K562 (cell line): Measurements from ENCODE around the gene CDYL. TPM values are rescaled to one million over a fixed set of nuclear protein-coding genes. Genes with fewer than 3 reads are reported as not detected.

Source experiments
- ATAC-seq: fragments of 200-7000 bp; cut with Tn5 transposase; 3 replicates; pipeline ENCODE4 v1.9.1; 2020; ENCODE audit warnings: moderate library complexity
- BruUV-seq: library from RNA; stranded (reverse); fragments of 400-500 nt; replicated peaks from 2 replicates; lab custom pipeline; 2021; lab: Mats Ljungman, UMichigan
- CTCF ChIA-PET: fragments of 300-600 bp; formaldehyde crosslinking; extraction: SDS; loops from one replicate; lab custom pipeline; 2021; ENCODE audit warnings: low intra/inter-chr PET ratio; lab: Yijun Ruan, JAX
- POLR2A ChIA-PET: fragments of 300-600, 350-650 bp; sonication (Branson Sonifier 250); formaldehyde crosslinking; extraction: SDS; loops from one replicate; lab custom pipeline; 2021; ENCODE audit warnings: antibody characterized with exemption, inconsistent platforms; lab: Yijun Ruan, JAX
- DNase-seq, 4 experiments: peaks; one replicate each; pipeline versions ENCODE4 v3.0.0 to v3.0.0-alpha.2; 2011 to 2018; ENCODE audit warnings: low spot score in 3 of 4, mixed read lengths in 3 of 4; ENCODE audit errors: extremely low read depth in 1 of 4
- FAIRE-seq: peaks from 2 replicates; lab custom pipeline; 2011; peaks lifted over from hg19 to GRCh38; lab: Jason Lieb, UNC
- H2AFZ ChIP-seq: 2 replicates; pipeline ENCODE4 v1.6.0; 2011; ENCODE audit warnings: low read depth, low read length, control low read depth, inconsistent platforms
- H3K27ac ChIP-seq: fragments of 200-600 bp; 3 replicates; pipeline ENCODE4 v1.8.0; 2011; ENCODE audit warnings: low read depth, mild to moderate bottlenecking, control low read depth, inconsistent platforms, low read length, moderate library complexity, mixed read lengths; ENCODE audit errors: extremely low read depth
- H3K27me3 ChIP-seq, 2 experiments: fragments of 300-600 bp in 1 of 2; 2 replicates in 1 of 2; 3 replicates in 1 of 2; pipeline versions ENCODE4 v1.6.0 to v1.8.0; 2011; ENCODE audit warnings: inconsistent platforms in 2 of 2, low read length in 2 of 2, mild to moderate bottlenecking in 1 of 2, mixed read lengths in 1 of 2, moderate library complexity in 1 of 2; ENCODE audit not compliant: control insufficient read depth in 2 of 2, insufficient read depth in 2 of 2
- H3K36me3 ChIP-seq: fragments of 300-600 bp; 3 replicates; pipeline ENCODE4 v1.8.0; 2011; ENCODE audit warnings: mild to moderate bottlenecking, low read length, inconsistent platforms; ENCODE audit not compliant: control insufficient read depth, insufficient read depth
- H3K4me1 ChIP-seq, 2 experiments: fragments of 200-600 bp in 1 of 2; replicated peaks in 1 of 2; 2 replicates in 1 of 2; 3 replicates in 1 of 2; pipeline versions ENCODE4 v1.5.1 to v1.8.0; 2011; ENCODE audit warnings: inconsistent platforms in 2 of 2, low read length in 2 of 2, mild to moderate bottlenecking in 1 of 2, mixed read lengths in 1 of 2, moderate library complexity in 1 of 2; ENCODE audit not compliant: control insufficient read depth in 2 of 2, insufficient read depth in 2 of 2
- H3K4me2 ChIP-seq: 2 replicates; pipeline ENCODE4 v1.6.1; 2011; ENCODE audit warnings: low read length, control low read depth, inconsistent platforms, mixed read lengths; ENCODE audit not compliant: insufficient read depth
- H3K4me3 ChIP-seq: fragments of 200-600 bp; sonication (generic), shearing (Covaris generic); 2 replicates; pipeline ENCODE4 v1.5.1; 2016; ENCODE audit warnings: control low read depth, inconsistent platforms
- H3K79me2 ChIP-seq: fragments of 200-600 bp; 3 replicates; pipeline ENCODE4 v1.8.0; 2011; ENCODE audit warnings: low read length, inconsistent platforms; ENCODE audit not compliant: control insufficient read depth, insufficient read depth
- H3K9ac ChIP-seq, 2 experiments: 2 replicates each; pipeline versions ENCODE4 v1.6.0 to v1.6.1; 2011; ENCODE audit warnings: low read depth in 2 of 2, low read length in 2 of 2, control low read depth in 1 of 2, inconsistent platforms in 1 of 2, mild to moderate bottlenecking in 1 of 2, mixed read lengths in 1 of 2; ENCODE audit not compliant: insufficient read depth in 1 of 2
- H3K9me1 ChIP-seq: one replicate; pipeline ENCODE4 v1.6.0; 2011; ENCODE audit warnings: inconsistent platforms, mild to moderate bottlenecking, low read length, moderate library complexity; ENCODE audit not compliant: control insufficient read depth, insufficient read depth
- H3K9me3 ChIP-seq: replicated peaks from 2 replicates; pipeline ENCODE4 v1.5.1; 2011; ENCODE audit warnings: low read depth, low read length, inconsistent platforms; ENCODE audit not compliant: control insufficient read depth, insufficient read depth
- H4K20me1 ChIP-seq: replicated peaks from 2 replicates; pipeline ENCODE4 v1.6.1; 2011; ENCODE audit warnings: low read length, inconsistent platforms, mixed read lengths; ENCODE audit not compliant: control insufficient read depth, insufficient read depth
- FOSL1 ChIP-seq: fragments of 200-800 bp; sonication (Bioruptor generic); conservative IDR thresholded peaks from 2 replicates; pipeline ENCODE4 v1.6.1; 2016; ENCODE audit warnings: missing genetic modification characterization, missing compliant biosample characterization
- GTF2F1 ChIP-seq: IDR thresholded peaks from 2 replicates; pipeline ENCODE4 v1.6.1; 2011; ENCODE audit warnings: low read depth, low read length, improper control_type of control experiment
- HMG20B ChIP-seq: fragments of 250-450 bp; sonication (Bioruptor Pico); IDR thresholded peaks from 2 replicates; pipeline ENCODE4 v1.5.0; 2021; ENCODE audit warnings: mild to moderate bottlenecking
- MEF2D ChIP-seq: conservative IDR thresholded peaks from 2 replicates; pipeline ENCODE4 v1.6.1; 2016; ENCODE audit warnings: low read depth, missing genetic modification characterization, missing compliant biosample characterization
- MTF1 ChIP-seq: fragments of 250-450 bp; sonication (Bioruptor Pico); IDR thresholded peaks from 2 replicates; pipeline ENCODE4 v1.9.0; 2021; ENCODE audit warnings: moderate library complexity, mild to moderate bottlenecking, inconsistent platforms, borderline replicate concordance
- PATZ1 ChIP-seq: fragments of 250-450 bp; sonication (Bioruptor Pico); IDR thresholded peaks from 2 replicates; pipeline ENCODE4 v1.5.0; 2020; ENCODE audit warnings: mild to moderate bottlenecking, borderline replicate concordance
- SAFB ChIP-seq: fragments of 200-400 bp; formaldehyde crosslinking; IDR thresholded peaks from 2 replicates; pipeline ENCODE4 v1.6.1; 2017; ENCODE audit warnings: low read depth, low read length, borderline replicate concordance
- SPI1 ChIP-seq: IDR thresholded peaks from 2 replicates; pipeline ENCODE4 v1.6.1; 2011; ENCODE audit warnings: low read depth, low read length, control low read depth, borderline replicate concordance
- ZFP91 ChIP-seq: sonication (generic); formaldehyde crosslinking; IDR thresholded peaks from 2 replicates; pipeline ENCODE4 v1.8.0; 2022; ENCODE audit warnings: mild to moderate bottlenecking, missing genetic modification reagents
- ZNF146 ChIP-seq: IDR thresholded peaks from one replicate; pipeline ENCODE4 v1.6.1; 2018; ENCODE audit warnings: missing compliant biosample characterization; ENCODE audit not compliant: unreplicated experiment
- ZNF444 ChIP-seq: fragments of 250-450 bp; sonication (Bioruptor Pico); IDR thresholded peaks from 2 replicates; pipeline ENCODE4 v1.4.0; 2020; ENCODE audit warnings: mild to moderate bottlenecking, moderate library complexity
- WGBS: fragments of 100-300 bp; shearing (Covaris generic); methylation state at CpG from one replicate; pipeline ENCODE4 v1.1.6; 2016; ENCODE audit warnings: low coverage, mixed read lengths; ENCODE audit not compliant: insufficient coverage; ENCODE audit errors: missing lambda C conversion rate; 5-methylcytosine and 5-hydroxymethylcytosine counted together
- in situ Hi-C: fragments of 300-500 bp; cut with MboI; formaldehyde crosslinking; loops from 4 replicates; pipeline ENCODE4 v1.15.0; 2018; ENCODE audit warnings: inconsistent platforms, mixed read lengths
- intact Hi-C: fragments of 100-400 bp; cut with micrococcal nuclease; formaldehyde crosslinking; loops from 2 replicates; pipeline ENCODE4 v1.14.2; 2022
- polyA plus RNA-seq, 8 experiments: library from polyadenylated mRNA; depleted of rRNA in 4 of 8; stranded (reverse) in 5 of 8; unstranded in 3 of 8; fragments of >200 nt; fragmentation: Nextera tagmentation in 2 of 8; fragmentation: Illumina TruSeq in 1 of 8; extraction: Ambion mirVana in 2 of 8; extraction: Trizol in 1 of 8; gene quantifications; 2 replicates each; pipeline versions ENCODE4 v1.2.1 to v1.2.3, GENCODE V29; 2011 to 2014; ENCODE audit warnings: inconsistent platforms in 1 of 8, missing spikeins in 1 of 8
- total RNA-seq, 7 experiments: library from RNA; depleted of rRNA in 6 of 7; stranded (reverse); fragments of >200 nt in 6 of 7; fragmentation: Illumina TruSeq in 2 of 7; extraction: Trizol in 2 of 7; gene quantifications; 2 replicates each; pipeline versions ENCODE4 v1.2.1 to v1.2.3, GENCODE V29; 2011 to 2021; ENCODE audit warnings: low replicate concordance in 1 of 7

The CDYL gene
- total and polyA plus RNA-seq, 9 of the 15 experiments (the other 6 are each of a cell fraction or from before 2014, with no cell fraction given), result 8.1 to 45.8 (median 40.8) TPM

- no peak for TF ChIP-seq ZFP91
- no peak for TF ChIP-seq ZNF444 (CRISPR knock-in tag)
- TF ChIP-seq FOSL1 (tag), result peak; percentile 25; the same call in 1 of the 2 replicates
Measured at GRCh38 chr6:4812068-4812467, 35.9 kb downstream of the CDYL start (continued).

- BruUV-seq, result no TSS peak
- H3K79me2 ChIP-seq, result peaks cover 96% of the 10 kb centered on the region
- no peak overlapping the region for H3K4me2 ChIP-seq
- no peaks in the 10 kb centered on the region for H3K36me3 ChIP-seq
- ATAC-seq (no peak), DNase-seq (no peak), FAIRE-seq (no peak)
- no peaks in the 10 kb centered on the region; the same call in 1 of the 2 replicates for H4K20me1 ChIP-seq
- H3K27ac ChIP-seq, result no peak overlapping the region
- POLR2A ChIA-PET, result interaction anchor here (1.5 kb wide), 1 partner anchor 22 kb away, joined by 5 read pairs; no protein-coding TSS in a partner anchor
- H3K9me3 ChIP-seq, result peaks cover 6% of the 10 kb centered on the region
- in situ Hi-C loops (no loop called here), intact Hi-C loops (no loop called here)
- CTCF ChIA-PET, result no interaction called here
- H3K9ac ChIP-seq, result no peak overlapping the region
- H3K27me3 ChIP-seq, result no peaks in the 10 kb centered on the region
- no peak overlapping the region for H2AFZ ChIP-seq
- WGBS, result 79% methylated on average over 8 of the region's 8 CpGs
- no peaks in the 10 kb centered on the region for H3K9me1 ChIP-seq
- no peak overlapping the region for H3K4me3 ChIP-seq
- peaks cover 0 to 22% of the 10 kb centered on the region in 2 experiments; a peak in 3 of 5 replicates for H3K4me1 ChIP-seq
- TF ChIP-seq HMG20B, result no peak
- TF ChIP-seq MEF2D (tag), result no peak
- TF ChIP-seq ZNF146 (CRISPR knock-in tag), result no peak
- no peak for TF ChIP-seq SPI1
- no peak for TF ChIP-seq SAFB
- TF ChIP-seq MTF1 (CRISPR knock-in tag), result no peak
- no peak for TF ChIP-seq PATZ1
- no peak for TF ChIP-seq GTF2F1
Measured at GRCh38 chr6:4813055-4813454, 36.9 kb downstream of the CDYL start.
